Subcutaneous adipose tissue (tissue), 4 donors: Measurements from ENCODE around the gene PHF5A. TPM values are rescaled to one million over a fixed set of nuclear protein-coding genes. Genes with fewer than 3 reads are reported as not detected.

Experiments used
- CTCF ChIP-seq: fragments of 450-650 bp; IDR thresholded peaks from one replicate; pipeline ENCODE4 v1.5.1; 2016; ENCODE audit warnings: low read depth, mild to moderate bottlenecking, control low read depth, antibody characterized with exemption, moderate library complexity
- total RNA-seq, 4 donors: library from RNA; depleted of rRNA; stranded (reverse); fragments of >200 nt; gene quantifications; one replicate each; pipeline ENCODE4 v1.1.0, GENCODE V29; 2016

The PHF5A gene
- total RNA-seq, 4 donors from 2014 or later: 17.3 to 48.4 (median 34.6) TPM

- no peak for TF ChIP-seq CTCF
Measured at GRCh38 chr22:41500303-41500702, 31.8 kb upstream of the PHF5A start.

- no peak for TF ChIP-seq CTCF
Measured at GRCh38 chr22:41499624-41500280, 31.3 kb upstream of the PHF5A start.

- no peak for TF ChIP-seq CTCF
Measured at GRCh38 chr22:41498303-41498835, 29.9 kb upstream of the PHF5A start.

- TF ChIP-seq CTCF: no peak
Measured at GRCh38 chr22:41491374-41492100, 23.0 kb upstream of the PHF5A start.

- TF ChIP-seq CTCF: no peak
Measured at GRCh38 chr22:41488596-41489385, 20.3 kb upstream of the PHF5A start.

GRCh38 chr22:41488076-41488475 is 19.6 kb upstream of the PHF5A start:
- no peak for TF ChIP-seq CTCF
